Measurements from ENCODE around the gene CHRNA7.

DNA sequence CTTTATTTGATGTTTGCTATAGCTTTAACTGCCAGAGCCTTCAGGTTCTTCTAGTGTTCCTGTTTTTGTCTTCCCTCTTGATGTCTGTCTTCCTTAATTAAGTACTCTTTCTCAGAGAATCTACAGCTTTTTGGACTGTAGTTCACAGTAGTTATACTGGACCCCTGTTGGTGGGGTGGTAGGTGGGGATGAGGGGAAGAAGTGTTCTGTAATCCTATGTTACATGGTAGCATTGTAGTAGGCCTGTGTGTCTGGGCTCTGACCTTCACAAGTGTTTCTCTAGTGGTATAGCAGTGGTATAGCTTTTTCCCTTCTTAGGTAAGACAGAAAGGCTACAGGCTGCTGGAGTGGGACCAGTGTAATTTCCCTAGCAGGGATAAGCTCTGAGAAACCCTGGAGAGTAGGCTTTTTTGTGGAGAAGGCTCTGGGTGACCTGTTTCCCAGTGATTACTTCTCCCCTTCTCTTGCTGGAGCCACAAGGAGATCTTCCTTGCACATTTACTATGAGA lies 59.6 kb downstream of the CHRNA7 start:
- no peak for TF ChIP-seq CTCF (IDR thresholded peaks at IDR 0.05)
- no peak for TF ChIP-seq POLR2AphosphoS5 (IDR thresholded peaks at IDR 0.05; ENCODE audit: low read depth, low read length)
- TF ChIP-seq REST (IDR thresholded peaks at IDR 0.05; ENCODE audit: low read depth, low read length) = no peak
- no peak for TF ChIP-seq MXI1 (IDR thresholded peaks at IDR 0.05; ENCODE audit: low read depth, low read length)
- no peak for TF ChIP-seq RAD21 (IDR thresholded peaks at IDR 0.05; ENCODE audit: low read length)
- no peak for TF ChIP-seq EZH2phosphoT487 (IDR thresholded peaks at IDR 0.05; ENCODE audit: borderline replicate concordance, low read depth)
- no peak for TF ChIP-seq TAF1 (IDR thresholded peaks at IDR 0.05; ENCODE audit: borderline replicate concordance, low read depth, low read length)
- TF ChIP-seq TCF12 (IDR thresholded peaks at IDR 0.05) = no peak

Measured in SK-N-SH (cell line).